GM12872 (cell line): ENCODE data around the gene NREP.

Experiments used
- CTCF ChIP-seq: IDR thresholded peaks from 3 replicates; pipeline ENCODE4 v1.5.1; 2011; ENCODE audit warnings: low read depth, mild to moderate bottlenecking, low read length, moderate library complexity; ENCODE audit not compliant: insufficient read depth

Gene NREP

GRCh38 chr5:111752426-111752965 is 4.5 kb downstream of the NREP start:
- no peak for TF ChIP-seq CTCF

- TF ChIP-seq CTCF, result no peak
Observed at GRCh38 chr5:111749303-111750026, 7.5 kb downstream of the NREP start.

GRCh38 chr5:111748304-111748763 is 8.7 kb downstream of the NREP start:
- TF ChIP-seq CTCF, result no peak

- no peak for TF ChIP-seq CTCF
Observed at GRCh38 chr5:111747337-111747736, 9.7 kb downstream of the NREP start.

- no peak for TF ChIP-seq CTCF
Observed at GRCh38 chr5:111746791-111747190, 10.2 kb downstream of the NREP start.

- TF ChIP-seq CTCF, result no peak
Observed at GRCh38 chr5:111745075-111745739, 11.8 kb downstream of the NREP start.

- TF ChIP-seq CTCF, result no peak
Observed at GRCh38 chr5:111744455-111744854, 12.5 kb downstream of the NREP start.
